K562 (cell line): Measurements from ENCODE around the gene DHX8. TPM values are rescaled to one million over a fixed set of nuclear protein-coding genes. Genes with fewer than 3 reads are reported as not detected.

Source experiments
- ATAC-seq: fragments of 200-7000 bp; cut with Tn5 transposase; 3 replicates; pipeline ENCODE4 v1.9.1; 2020; ENCODE audit warnings: moderate library complexity
- BruUV-seq: library from RNA; stranded (reverse); fragments of 400-500 nt; replicated peaks from 2 replicates; lab custom pipeline; 2021; lab: Mats Ljungman, UMichigan
- CTCF ChIA-PET: fragments of 300-600 bp; formaldehyde crosslinking; extraction: SDS; loops from one replicate; lab custom pipeline; 2021; ENCODE audit warnings: low intra/inter-chr PET ratio; lab: Yijun Ruan, JAX
- POLR2A ChIA-PET: fragments of 300-600, 350-650 bp; sonication (Branson Sonifier 250); formaldehyde crosslinking; extraction: SDS; loops from one replicate; lab custom pipeline; 2021; ENCODE audit warnings: antibody characterized with exemption, inconsistent platforms; lab: Yijun Ruan, JAX
- DNase-seq, 4 experiments: peaks; one replicate each; pipeline versions ENCODE4 v3.0.0 to v3.0.0-alpha.2; 2011 to 2018; ENCODE audit warnings: low spot score in 3 of 4, mixed read lengths in 3 of 4; ENCODE audit errors: extremely low read depth in 1 of 4
- FAIRE-seq: peaks from 2 replicates; lab custom pipeline; 2011; peaks lifted over from hg19 to GRCh38; lab: Jason Lieb, UNC
- H2AFZ ChIP-seq: 2 replicates; pipeline ENCODE4 v1.6.0; 2011; ENCODE audit warnings: low read depth, low read length, control low read depth, inconsistent platforms
- H3K27ac ChIP-seq: fragments of 200-600 bp; 3 replicates; pipeline ENCODE4 v1.8.0; 2011; ENCODE audit warnings: low read depth, mild to moderate bottlenecking, control low read depth, inconsistent platforms, low read length, moderate library complexity, mixed read lengths; ENCODE audit errors: extremely low read depth
- H3K27me3 ChIP-seq, 2 experiments: fragments of 300-600 bp in 1 of 2; 2 replicates in 1 of 2; 3 replicates in 1 of 2; pipeline versions ENCODE4 v1.6.0 to v1.8.0; 2011; ENCODE audit warnings: inconsistent platforms in 2 of 2, low read length in 2 of 2, mild to moderate bottlenecking in 1 of 2, mixed read lengths in 1 of 2, moderate library complexity in 1 of 2; ENCODE audit not compliant: control insufficient read depth in 2 of 2, insufficient read depth in 2 of 2
- H3K36me3 ChIP-seq: fragments of 300-600 bp; 3 replicates; pipeline ENCODE4 v1.8.0; 2011; ENCODE audit warnings: mild to moderate bottlenecking, low read length, inconsistent platforms; ENCODE audit not compliant: control insufficient read depth, insufficient read depth
- H3K4me1 ChIP-seq, 2 experiments: fragments of 200-600 bp in 1 of 2; replicated peaks in 1 of 2; 2 replicates in 1 of 2; 3 replicates in 1 of 2; pipeline versions ENCODE4 v1.5.1 to v1.8.0; 2011; ENCODE audit warnings: inconsistent platforms in 2 of 2, low read length in 2 of 2, mild to moderate bottlenecking in 1 of 2, mixed read lengths in 1 of 2, moderate library complexity in 1 of 2; ENCODE audit not compliant: control insufficient read depth in 2 of 2, insufficient read depth in 2 of 2
- H3K4me2 ChIP-seq: 2 replicates; pipeline ENCODE4 v1.6.1; 2011; ENCODE audit warnings: low read length, control low read depth, inconsistent platforms, mixed read lengths; ENCODE audit not compliant: insufficient read depth
- H3K4me3 ChIP-seq: fragments of 200-600 bp; sonication (generic), shearing (Covaris generic); 2 replicates; pipeline ENCODE4 v1.5.1; 2016; ENCODE audit warnings: control low read depth, inconsistent platforms
- H3K79me2 ChIP-seq: fragments of 200-600 bp; 3 replicates; pipeline ENCODE4 v1.8.0; 2011; ENCODE audit warnings: low read length, inconsistent platforms; ENCODE audit not compliant: control insufficient read depth, insufficient read depth
- H3K9ac ChIP-seq, 2 experiments: 2 replicates each; pipeline versions ENCODE4 v1.6.0 to v1.6.1; 2011; ENCODE audit warnings: low read depth in 2 of 2, low read length in 2 of 2, control low read depth in 1 of 2, inconsistent platforms in 1 of 2, mild to moderate bottlenecking in 1 of 2, mixed read lengths in 1 of 2; ENCODE audit not compliant: insufficient read depth in 1 of 2
- H3K9me1 ChIP-seq: one replicate; pipeline ENCODE4 v1.6.0; 2011; ENCODE audit warnings: inconsistent platforms, mild to moderate bottlenecking, low read length, moderate library complexity; ENCODE audit not compliant: control insufficient read depth, insufficient read depth
- H3K9me3 ChIP-seq: replicated peaks from 2 replicates; pipeline ENCODE4 v1.5.1; 2011; ENCODE audit warnings: low read depth, low read length, inconsistent platforms; ENCODE audit not compliant: control insufficient read depth, insufficient read depth
- H4K20me1 ChIP-seq: replicated peaks from 2 replicates; pipeline ENCODE4 v1.6.1; 2011; ENCODE audit warnings: low read length, inconsistent platforms, mixed read lengths; ENCODE audit not compliant: control insufficient read depth, insufficient read depth
- E4F1 ChIP-seq: fragments of 250-450 bp; sonication (Bioruptor Pico); IDR thresholded peaks from 2 replicates; pipeline ENCODE4 v1.5.0; 2021; ENCODE audit warnings: mild to moderate bottlenecking, borderline replicate concordance
- MCM2 ChIP-seq: fragments of 450-650 bp; IDR thresholded peaks from 2 replicates; pipeline ENCODE4 v1.6.1; 2017; ENCODE audit warnings: low read depth, mild to moderate bottlenecking
- MIER1 ChIP-seq: fragments of 450-650 bp; IDR thresholded peaks from 2 replicates; pipeline ENCODE4 v1.6.1; 2016; ENCODE audit warnings: antibody characterized with exemption, mild to moderate bottlenecking, low read depth
- PTTG1 ChIP-seq: fragments of 450-650 bp; IDR thresholded peaks from 2 replicates; pipeline ENCODE4 v1.6.1; 2016; ENCODE audit warnings: low read depth, mild to moderate bottlenecking, missing genetic modification characterization, missing compliant biosample characterization
- SIX5 ChIP-seq, 2 experiments: IDR thresholded peaks; 2 replicates each; pipeline ENCODE4 v1.6.1; 2011; ENCODE audit warnings: low read length in 2 of 2, borderline replicate concordance in 1 of 2, low read depth in 1 of 2, mild to moderate bottlenecking in 1 of 2, moderate library complexity in 1 of 2; ENCODE audit not compliant: insufficient read depth in 1 of 2
- STAG1 ChIP-seq: sonication (generic); formaldehyde crosslinking; IDR thresholded peaks from 2 replicates; pipeline ENCODE4 v1.5.0; 2020; ENCODE audit warnings: missing genetic modification reagents, borderline replicate concordance
- ZBTB33 ChIP-seq: sonication (generic); formaldehyde crosslinking; IDR thresholded peaks from 2 replicates; pipeline ENCODE4 v1.8.1; 2023; ENCODE audit warnings: mild to moderate bottlenecking, missing genetic modification reagents
- ZNF224 ChIP-seq: sonication (generic); formaldehyde crosslinking; IDR thresholded peaks from 2 replicates; pipeline ENCODE4 v1.8.0; 2022; ENCODE audit warnings: mild to moderate bottlenecking, missing genetic modification reagents
- ZNF398 ChIP-seq: fragments of 250-450 bp; sonication (Bioruptor Pico); IDR thresholded peaks from 2 replicates; pipeline ENCODE4 v1.8.0; 2021; ENCODE audit warnings: moderate library complexity, mild to moderate bottlenecking, inconsistent platforms
- WGBS: fragments of 100-300 bp; shearing (Covaris generic); methylation state at CpG from one replicate; pipeline ENCODE4 v1.1.6; 2016; ENCODE audit warnings: low coverage, mixed read lengths; ENCODE audit not compliant: insufficient coverage; ENCODE audit errors: missing lambda C conversion rate; 5-methylcytosine and 5-hydroxymethylcytosine counted together
- in situ Hi-C: fragments of 300-500 bp; cut with MboI; formaldehyde crosslinking; loops from 4 replicates; pipeline ENCODE4 v1.15.0; 2018; ENCODE audit warnings: inconsistent platforms, mixed read lengths
- intact Hi-C: fragments of 100-400 bp; cut with micrococcal nuclease; formaldehyde crosslinking; loops from 2 replicates; pipeline ENCODE4 v1.14.2; 2022
- polyA plus RNA-seq, 8 experiments: library from polyadenylated mRNA; depleted of rRNA in 4 of 8; stranded (reverse) in 5 of 8; unstranded in 3 of 8; fragments of >200 nt; fragmentation: Nextera tagmentation in 2 of 8; fragmentation: Illumina TruSeq in 1 of 8; extraction: Ambion mirVana in 2 of 8; extraction: Trizol in 1 of 8; gene quantifications; 2 replicates each; pipeline versions ENCODE4 v1.2.1 to v1.2.3, GENCODE V29; 2011 to 2014; ENCODE audit warnings: inconsistent platforms in 1 of 8, missing spikeins in 1 of 8
- total RNA-seq, 7 experiments: library from RNA; depleted of rRNA in 6 of 7; stranded (reverse); fragments of >200 nt in 6 of 7; fragmentation: Illumina TruSeq in 2 of 7; extraction: Trizol in 2 of 7; gene quantifications; 2 replicates each; pipeline versions ENCODE4 v1.2.1 to v1.2.3, GENCODE V29; 2011 to 2021; ENCODE audit warnings: low replicate concordance in 1 of 7
- TF ChIP-seq, protein P1 (sequence below): fragments of 450-650 bp; formaldehyde crosslinking; IDR thresholded peaks from 2 replicates; pipeline ENCODE4 v1.4.0; 2022; ENCODE audit warnings: mild to moderate bottlenecking, moderate library complexity
- TF ChIP-seq, protein P2 (sequence below): fragments of 450-650 bp; IDR thresholded peaks from 2 replicates; pipeline ENCODE4 v1.6.1; 2016

DHX8 gene
- total and polyA plus RNA-seq, 9 of the 15 experiments (the other 6 are each of a cell fraction or from before 2014, with no cell fraction given): 16.7 to 42.5 (median 25.6) TPM

GRCh38 chr17:43456661-43457361 lies 27.0 kb upstream of the DHX8 start:
- DNase-seq (no peak), ATAC-seq (no peak), FAIRE-seq (no peak)
- WGBS: 0% methylated on average over 7 of the region's 7 CpGs
- no peak overlapping the region for H3K27ac ChIP-seq
- no peaks in the 10 kb centered on the region for H3K9me1 ChIP-seq
- no peak overlapping the region for H2AFZ ChIP-seq
- H3K27me3 ChIP-seq: peaks cover 7 to 24% of the 10 kb centered on the region in 2 experiments; a peak in 2 of 5 replicates
- no TSS peak for BruUV-seq
- no peaks in the 10 kb centered on the region for H3K36me3 ChIP-seq
- in situ Hi-C loops: no loop called here
- H3K9ac ChIP-seq: no peak overlapping the region; a peak in 1 of 4 replicates
- no peak overlapping the region for H3K4me2 ChIP-seq
- H4K20me1 ChIP-seq: no peaks in the 10 kb centered on the region
- no peaks in the 10 kb centered on the region for H3K4me1 ChIP-seq
- H3K4me3 ChIP-seq: no peak overlapping the region
- intact Hi-C loops: no loop called here
- CTCF ChIA-PET: no interaction called here
- H3K9me3 ChIP-seq: no peaks in the 10 kb centered on the region
- POLR2A ChIA-PET: interaction anchor here (0.6 to 0.7 kb wide), 2 partner anchors 34 to 371 kb away, joined by 3 read pairs; no protein-coding TSS in a partner anchor
- no peaks in the 10 kb centered on the region for H3K79me2 ChIP-seq
- TF ChIP-seq MCM2 (no peak), ZNF398 (no peak), ZNF224 (no peak), ZBTB33 (CRISPR knock-in tag) (no peak), STAG1 (CRISPR knock-in tag) (no peak), MIER1 (no peak), PTTG1 (tag) (no peak), SIX5 (IDR thresholded peaks at IDR 0.05; ENCODE audit: borderline replicate concordance in 1 of 2, insufficient read depth in 1 of 2, low read depth in 1 of 2, low read length in 2 of 2) (no peak), E4F1 (CRISPR knock-in tag) (no peak)
- TF ChIP-seq, protein P1, sequence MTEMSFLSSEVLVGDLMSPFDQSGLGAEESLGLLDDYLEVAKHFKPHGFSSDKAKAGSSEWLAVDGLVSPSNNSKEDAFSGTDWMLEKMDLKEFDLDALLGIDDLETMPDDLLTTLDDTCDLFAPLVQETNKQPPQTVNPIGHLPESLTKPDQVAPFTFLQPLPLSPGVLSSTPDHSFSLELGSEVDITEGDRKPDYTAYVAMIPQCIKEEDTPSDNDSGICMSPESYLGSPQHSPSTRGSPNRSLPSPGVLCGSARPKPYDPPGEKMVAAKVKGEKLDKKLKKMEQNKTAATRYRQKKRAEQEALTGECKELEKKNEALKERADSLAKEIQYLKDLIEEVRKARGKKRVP (CRISPR knock-in tag): no peak
- TF ChIP-seq, protein P2, sequence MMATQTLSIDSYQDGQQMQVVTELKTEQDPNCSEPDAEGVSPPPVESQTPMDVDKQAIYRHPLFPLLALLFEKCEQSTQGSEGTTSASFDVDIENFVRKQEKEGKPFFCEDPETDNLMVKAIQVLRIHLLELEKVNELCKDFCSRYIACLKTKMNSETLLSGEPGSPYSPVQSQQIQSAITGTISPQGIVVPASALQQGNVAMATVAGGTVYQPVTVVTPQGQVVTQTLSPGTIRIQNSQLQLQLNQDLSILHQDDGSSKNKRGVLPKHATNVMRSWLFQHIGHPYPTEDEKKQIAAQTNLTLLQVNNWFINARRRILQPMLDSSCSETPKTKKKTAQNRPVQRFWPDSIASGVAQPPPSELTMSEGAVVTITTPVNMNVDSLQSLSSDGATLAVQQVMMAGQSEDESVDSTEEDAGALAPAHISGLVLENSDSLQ: 0 out of 2 replicates have a peak, but pooled peaks have one; percentile 15
